Measurements from ENCODE around the gene SLC38A9. TPM values are rescaled to one million over a fixed set of nuclear protein-coding genes. Genes with fewer than 3 reads are reported as not detected.

SLC38A9 gene
- total RNA-seq, 4 donors from 2014 or later, result 15.0 to 48.6 (median 32.3) TPM

DNA sequence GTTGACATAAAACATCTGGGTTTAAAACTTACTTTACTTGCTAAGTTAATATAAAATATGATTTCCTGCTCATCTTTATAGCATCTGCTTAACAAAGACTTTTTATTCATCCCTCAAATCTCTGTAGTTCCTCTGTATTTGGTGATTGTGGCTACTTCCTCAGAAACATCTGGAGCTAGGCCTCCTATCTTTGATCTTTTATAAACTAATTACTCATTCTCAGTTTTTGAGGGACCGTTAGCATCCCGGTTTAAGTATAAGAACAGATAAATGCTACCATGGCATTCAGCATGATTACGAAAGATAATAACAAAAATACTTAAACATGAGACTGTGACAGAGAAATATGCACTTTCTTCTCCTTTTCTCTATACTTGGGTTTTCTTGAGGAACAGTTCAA is 85.3 kb downstream of the SLC38A9 start:
- Histone ChIP-seq H3K4me1 (peaks cover 0 to 28% (median 7%) of the 10 kb centered on the region in 4 donors), H3K9me3 (no peaks in the 10 kb centered on the region), H3K4me3 (no peak overlapping the region), H3K27ac (peak overlapping the region; percentile 53 to 75 (median 74)), H3K27me3 (no peaks in the 10 kb centered on the region), H3K36me3 (no peaks in the 10 kb centered on the region)
- no peak for DNase-seq
- TF ChIP-seq EP300 (IDR thresholded peaks at IDR 0.05; ENCODE audit: low read depth) (no peak), POLR2A (IDR thresholded peaks at IDR 0.05) (no peak)
- in situ Hi-C loops (cut with MboI; ENCODE audit: low pct_ligation_motif_present in 1 of 4, low pct_unique_long_range_greater_than_20kb in 1 of 4, low sequenced_read_pairs in 3 of 4), result no loop called here
- intact Hi-C loops (cut with DNase I; ENCODE audit: low total_unique reads), result no loop called here
- WGBS, 2 donors (ENCODE audit: low coverage in 1 of 2), result 60 to 74% methylated on average over 3 of the region's 3 CpGs

DNA sequence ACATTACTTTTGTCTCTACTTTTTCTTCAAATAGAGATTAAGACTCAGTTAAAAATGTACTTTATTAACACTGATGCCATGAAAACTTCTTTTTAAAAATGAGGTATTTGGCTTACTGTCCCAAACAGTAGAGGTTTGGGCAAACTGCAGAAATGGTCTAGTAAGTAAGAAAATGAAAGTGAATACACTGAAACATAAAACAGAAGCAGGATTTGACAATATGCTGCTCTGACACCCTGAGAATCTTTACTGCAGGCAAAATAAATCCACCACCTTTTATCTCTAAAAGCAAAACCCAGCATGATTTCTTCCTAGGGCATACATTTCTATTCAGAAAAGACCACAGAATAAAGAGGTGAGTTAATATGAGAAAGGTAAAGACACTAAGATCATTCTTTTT is 86.2 kb downstream of the SLC38A9 start:
- no peaks in the 10 kb centered on the region for H3K27me3 ChIP-seq
- peak overlapping the region; percentile 53 to 75 (median 74) for H3K27ac ChIP-seq

GRCh38 chr5:55625589-55625909 is 86.6 kb downstream of the SLC38A9 start:
- intact Hi-C loops (cut with DNase I; ENCODE audit: low total_unique reads) (no loop called here), in situ Hi-C loops (cut with MboI; ENCODE audit: low pct_ligation_motif_present in 1 of 4, low pct_unique_long_range_greater_than_20kb in 1 of 4, low sequenced_read_pairs in 3 of 4) (no loop called here)
- no peak for DNase-seq
- Histone ChIP-seq H3K4me1 (peaks cover 0 to 33% (median 7%) of the 10 kb centered on the region in 4 donors), H3K27me3 (no peaks in the 10 kb centered on the region), H3K27ac (peak overlapping the region; percentile 53 to 75 (median 74)), H3K36me3 (no peaks in the 10 kb centered on the region), H3K9me3 (no peaks in the 10 kb centered on the region), H3K4me3 (no peak overlapping the region)
- 73 to 88% methylated on average over 1 to 4 of the region's 4 CpGs for WGBS, 2 donors (ENCODE audit: low coverage in 1 of 2)
- TF ChIP-seq POLR2AphosphoS5 (IDR thresholded peaks at IDR 0.05) (no peak), EP300 (IDR thresholded peaks at IDR 0.05; ENCODE audit: low read depth) (no peak), POLR2A (IDR thresholded peaks at IDR 0.05) (no peak)
- TF ChIP-seq, protein P1, sequence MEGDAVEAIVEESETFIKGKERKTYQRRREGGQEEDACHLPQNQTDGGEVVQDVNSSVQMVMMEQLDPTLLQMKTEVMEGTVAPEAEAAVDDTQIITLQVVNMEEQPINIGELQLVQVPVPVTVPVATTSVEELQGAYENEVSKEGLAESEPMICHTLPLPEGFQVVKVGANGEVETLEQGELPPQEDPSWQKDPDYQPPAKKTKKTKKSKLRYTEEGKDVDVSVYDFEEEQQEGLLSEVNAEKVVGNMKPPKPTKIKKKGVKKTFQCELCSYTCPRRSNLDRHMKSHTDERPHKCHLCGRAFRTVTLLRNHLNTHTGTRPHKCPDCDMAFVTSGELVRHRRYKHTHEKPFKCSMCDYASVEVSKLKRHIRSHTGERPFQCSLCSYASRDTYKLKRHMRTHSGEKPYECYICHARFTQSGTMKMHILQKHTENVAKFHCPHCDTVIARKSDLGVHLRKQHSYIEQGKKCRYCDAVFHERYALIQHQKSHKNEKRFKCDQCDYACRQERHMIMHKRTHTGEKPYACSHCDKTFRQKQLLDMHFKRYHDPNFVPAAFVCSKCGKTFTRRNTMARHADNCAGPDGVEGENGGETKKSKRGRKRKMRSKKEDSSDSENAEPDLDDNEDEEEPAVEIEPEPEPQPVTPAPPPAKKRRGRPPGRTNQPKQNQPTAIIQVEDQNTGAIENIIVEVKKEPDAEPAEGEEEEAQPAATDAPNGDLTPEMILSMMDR (IDR thresholded peaks at IDR 0.05), result no peak

More for the DNA sequence above, 86.2 kb downstream of the SLC38A9 start:
- H3K4me1 ChIP-seq, result peaks cover 0 to 33% (median 7%) of the 10 kb centered on the region in 4 donors
- no peaks in the 10 kb centered on the region for H3K36me3 ChIP-seq
- in situ Hi-C loops (cut with MboI; ENCODE audit: low pct_ligation_motif_present in 1 of 4, low pct_unique_long_range_greater_than_20kb in 1 of 4, low sequenced_read_pairs in 3 of 4) (no loop called here), intact Hi-C loops (cut with DNase I; ENCODE audit: low total_unique reads) (no loop called here)
- DNase-seq, result no peak
- no peak for TF ChIP-seq POLR2AphosphoS5 (IDR thresholded peaks at IDR 0.05)
- no peak for TF ChIP-seq POLR2A (IDR thresholded peaks at IDR 0.05)
- TF ChIP-seq, protein P1 (IDR thresholded peaks at IDR 0.05), result no peak
- no peak for TF ChIP-seq EP300 (IDR thresholded peaks at IDR 0.05; ENCODE audit: low read depth)
- H3K9me3 ChIP-seq, result no peaks in the 10 kb centered on the region
- H3K4me3 ChIP-seq, result no peak overlapping the region

GRCh38 chr5:55624841-55625588 is 87.1 kb downstream of the SLC38A9 start:
- no peaks in the 10 kb centered on the region for H3K9me3 ChIP-seq
- H3K27me3 ChIP-seq, result no peaks in the 10 kb centered on the region
- H3K4me3 ChIP-seq, result no peak overlapping the region
- TF ChIP-seq EP300 (IDR thresholded peaks at IDR 0.05; ENCODE audit: low read depth) (no peak), POLR2A (IDR thresholded peaks at IDR 0.05) (no peak)
- TF ChIP-seq, protein P1 (IDR thresholded peaks at IDR 0.05), result no peak
- WGBS, 2 donors (ENCODE audit: low coverage in 1 of 2), result 80 to 83% methylated on average over 6 to 8 of the region's 8 CpGs
- in situ Hi-C loops (cut with MboI; ENCODE audit: low pct_ligation_motif_present in 1 of 4, low pct_unique_long_range_greater_than_20kb in 1 of 4, low sequenced_read_pairs in 3 of 4) (no loop called here), intact Hi-C loops (cut with DNase I; ENCODE audit: low total_unique reads) (no loop called here)
- no peak for DNase-seq
- H3K27ac ChIP-seq, result peak overlapping the region; percentile 53 to 75 (median 74)
- H3K36me3 ChIP-seq, result no peaks in the 10 kb centered on the region
- H3K4me1 ChIP-seq, result peaks cover 0 to 33% (median 7%) of the 10 kb centered on the region in 4 donors

Measured in transverse colon (tissue), 4 donors.